Inflammatory macrophage treated with lipopolysaccharide for 1 hour (primary cell): ENCODE measurements around the gene GBX2.

Source experiments
- DNase-seq, 2 donors: peaks; one replicate each; pipeline ENCODE4 v3.0.0-alpha.2; 2020 to 2022

Gene GBX2

GRCh38 chr2:236168110-236169080 lies at the start of gene GBX2:
Gene GBX2 (minus strand): TSS chr2:236168386. CDS start chr2:236167971, 415 bp downstream.
- DNase-seq = no peak

DNA sequence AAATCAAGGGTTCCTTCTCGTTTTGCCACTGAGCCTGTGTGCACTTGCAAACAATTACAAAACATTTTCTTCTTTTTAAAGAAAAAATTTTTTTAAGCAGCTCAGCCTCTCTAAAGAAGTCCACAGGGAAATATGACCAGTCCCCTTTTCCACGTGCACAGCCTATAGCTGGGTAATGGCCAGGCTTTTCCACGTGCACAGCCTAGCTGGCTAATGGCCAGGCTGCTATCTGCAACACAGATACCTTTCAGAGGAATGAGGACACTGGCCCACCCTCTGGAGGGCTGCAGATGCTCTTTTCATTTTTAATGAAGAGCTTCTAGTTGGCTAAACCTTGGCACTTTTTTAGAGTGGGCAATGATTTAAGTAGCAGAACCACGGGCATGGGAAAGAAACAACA lies 49.7 kb upstream of the GBX2 start:
- no peak for DNase-seq

GRCh38 chr2:236216711-236217110 lies 48.5 kb upstream of the GBX2 start:
- DNase-seq = no peak

GRCh38 chr2:236215761-236216333 lies 47.7 kb upstream of the GBX2 start:
- no peak for DNase-seq

- DNase-seq = no peak
These were observed 47.0 kb upstream of the GBX2 start for GRCh38 chr2:236215196-236215595.

DNA sequence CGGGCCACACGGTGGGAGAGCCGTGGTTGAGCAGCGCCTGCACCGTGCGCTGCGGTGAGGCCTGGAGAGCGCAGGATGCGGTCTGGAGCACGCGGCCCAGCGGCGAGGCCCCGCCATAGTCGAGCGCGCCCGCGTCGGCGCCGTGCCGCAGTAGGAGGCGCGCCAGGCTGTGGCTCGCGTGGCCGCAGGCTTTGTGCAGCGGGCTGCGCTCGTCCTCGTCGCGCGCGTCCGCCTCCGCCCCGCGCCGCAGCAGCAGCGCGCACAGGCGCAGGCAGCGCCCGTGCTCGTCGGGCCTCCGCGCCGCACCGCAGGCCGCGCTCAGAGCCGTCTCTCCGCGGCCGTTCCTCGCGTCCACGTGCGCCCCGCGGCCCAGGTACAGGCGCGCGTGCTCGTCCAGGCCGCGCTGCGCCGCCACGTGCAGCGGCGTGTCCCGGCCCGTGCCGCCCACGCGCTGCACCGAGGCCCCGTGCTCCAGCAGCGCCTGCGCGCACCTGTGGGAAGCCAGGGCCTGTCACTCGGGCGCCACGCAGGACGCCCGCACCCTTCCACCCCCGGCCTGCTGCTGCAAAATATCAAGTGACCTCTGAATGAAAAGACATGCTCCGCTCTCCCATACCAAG lies 46.3 kb upstream of the GBX2 start:
- no peak for DNase-seq

GRCh38 chr2:236211296-236211695 lies 43.1 kb upstream of the GBX2 start:
- no peak for DNase-seq

DNA sequence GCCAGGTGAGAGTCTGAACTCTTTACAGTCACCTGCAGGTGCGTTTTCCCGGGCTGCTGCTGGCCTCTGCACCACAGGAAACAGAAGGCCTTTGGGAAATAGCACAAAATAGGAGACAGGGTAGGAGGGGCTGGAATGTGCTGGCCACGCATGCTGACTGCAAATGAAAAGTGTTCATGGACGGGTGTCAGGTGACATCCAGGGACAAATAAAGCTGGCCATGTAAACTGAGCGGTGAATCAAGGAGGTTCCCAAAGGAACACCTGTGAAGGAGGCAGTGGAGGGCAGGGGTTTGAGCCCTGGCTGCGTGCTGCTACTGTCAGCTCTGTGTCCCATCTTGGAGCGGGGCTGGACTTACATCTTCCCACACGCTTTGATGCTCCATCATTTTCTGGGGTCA lies 42.4 kb upstream of the GBX2 start:
- DNase-seq = no peak

- DNase-seq = no peak
These were observed 41.8 kb upstream of the GBX2 start for GRCh38 chr2:236209996-236210395.

DNA sequence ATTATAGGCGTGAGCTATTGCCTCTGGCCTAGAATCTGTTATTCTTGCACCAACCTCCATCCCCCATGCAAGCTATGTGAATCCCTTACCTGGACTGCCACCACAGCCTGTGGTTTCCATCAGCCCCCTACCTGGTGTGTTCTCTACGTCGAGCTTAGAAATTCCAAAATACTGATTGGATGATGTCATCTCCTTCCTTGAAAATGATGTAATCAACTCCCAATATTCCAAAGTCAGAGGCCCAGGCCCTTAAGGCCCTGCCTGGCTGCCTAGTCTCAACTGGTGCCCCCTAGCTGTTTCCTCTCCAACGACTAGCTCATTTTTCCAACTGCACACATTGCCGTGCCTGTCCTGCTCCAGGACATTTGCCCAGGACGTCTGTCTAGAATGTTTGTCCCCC lies 41.3 kb upstream of the GBX2 start:
- DNase-seq = no peak

- no peak for DNase-seq
These were observed 40.1 kb upstream of the GBX2 start for GRCh38 chr2:236208019-236208926.

DNA sequence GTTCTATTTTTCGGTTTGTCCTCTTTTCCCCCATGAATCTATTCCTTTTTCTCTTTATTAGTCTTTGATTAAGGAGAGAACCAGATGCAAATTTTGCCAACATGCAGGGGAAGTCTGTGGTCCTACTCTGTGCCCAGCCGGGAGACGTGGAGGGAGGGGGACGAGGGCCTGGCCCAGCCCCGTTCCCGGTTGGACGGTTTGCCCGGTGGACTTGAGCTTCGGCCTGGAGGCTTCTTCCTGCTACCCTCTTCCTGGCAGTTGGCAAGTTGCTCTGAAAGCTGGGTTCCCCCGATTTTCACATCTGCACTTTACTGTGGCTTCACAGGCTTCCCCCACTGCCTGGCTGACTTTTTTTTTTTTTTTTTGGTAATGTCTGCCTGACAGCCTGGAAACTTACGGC lies 39.3 kb upstream of the GBX2 start:
- no peak for DNase-seq

DNA sequence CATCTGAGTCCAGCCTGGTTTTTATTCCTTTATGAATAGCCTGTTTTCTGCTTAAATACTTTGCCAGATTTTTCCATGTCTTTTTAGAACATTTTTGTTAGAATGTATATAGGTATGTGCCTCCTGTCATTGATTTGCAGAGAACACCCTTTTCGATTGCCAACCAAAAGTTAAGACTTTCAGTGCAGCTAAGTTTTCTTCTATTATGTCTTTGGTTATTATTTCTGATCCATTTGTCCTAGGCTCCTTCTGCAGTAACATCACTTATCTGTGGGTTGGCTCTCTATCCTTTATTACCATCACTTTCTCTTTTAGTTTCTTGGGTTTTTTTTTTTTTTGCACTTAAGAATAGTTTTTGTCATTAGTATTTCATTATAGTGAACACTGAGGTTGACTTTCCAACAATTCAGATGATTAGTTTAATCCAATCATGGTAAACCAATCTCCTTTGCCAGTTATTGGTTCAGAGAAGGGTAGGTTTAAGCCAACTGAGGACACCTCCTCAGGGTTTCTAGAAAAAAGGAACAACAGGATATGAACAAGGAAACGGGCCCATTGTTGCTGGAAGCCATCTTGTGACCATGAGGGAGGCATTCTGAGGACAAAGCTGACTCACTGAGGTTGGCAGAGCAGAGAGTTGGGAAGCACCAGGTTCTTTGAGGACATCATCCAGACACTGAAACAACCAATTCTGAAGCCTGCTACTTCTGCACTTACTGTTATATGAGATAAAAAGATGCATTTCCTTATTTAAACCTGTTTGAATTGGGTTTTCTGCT lies 37.9 kb upstream of the GBX2 start:
- DNase-seq = no peak

GRCh38 chr2:236204953-236205352 lies 36.8 kb upstream of the GBX2 start:
- no peak for DNase-seq

GRCh38 chr2:236200378-236200777 lies 32.2 kb upstream of the GBX2 start:
- DNase-seq = no peak

DNA sequence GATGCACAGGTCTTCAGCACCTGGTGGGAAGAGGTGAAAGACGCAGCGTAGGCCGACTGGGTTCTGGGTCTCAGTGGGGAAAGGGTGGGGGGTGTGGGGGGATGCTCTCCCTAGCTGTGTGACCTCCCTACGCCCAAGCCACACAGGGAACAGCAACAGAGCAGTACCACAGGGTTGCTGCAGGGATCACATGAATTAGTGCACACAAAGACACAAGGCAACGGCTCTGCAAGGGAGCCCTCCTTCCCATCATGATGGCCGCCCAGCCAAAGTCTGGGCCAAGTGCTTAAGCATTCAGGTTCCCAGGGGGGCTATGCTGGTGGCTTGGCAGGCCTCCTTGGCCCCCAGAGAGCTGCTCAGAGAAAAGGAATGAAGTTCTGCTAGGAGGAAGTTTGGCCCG lies 28.2 kb upstream of the GBX2 start:
- DNase-seq = no peak

- no peak for DNase-seq
These were observed 27.5 kb upstream of the GBX2 start for GRCh38 chr2:236195726-236196125.

DNA sequence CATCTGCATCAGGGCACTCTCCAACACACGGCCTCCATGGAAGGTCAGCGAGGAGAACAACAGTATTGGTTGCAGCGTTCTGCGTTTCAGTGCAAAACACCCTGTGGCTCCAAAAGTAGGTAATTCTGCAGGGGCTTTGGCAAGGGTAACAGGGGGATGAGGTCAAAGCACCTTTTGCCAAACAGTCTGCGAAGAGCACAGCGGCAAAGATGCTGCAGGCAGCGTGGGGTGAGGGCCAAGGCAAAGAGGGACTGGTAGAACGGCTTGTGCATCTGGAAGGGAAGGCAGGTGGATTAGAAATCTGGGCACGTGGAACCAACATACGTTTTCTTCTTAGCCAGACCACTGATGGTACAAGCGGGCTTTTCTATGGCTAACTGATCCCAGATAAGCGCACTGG lies 26.6 kb upstream of the GBX2 start:
- no peak for DNase-seq

DNA sequence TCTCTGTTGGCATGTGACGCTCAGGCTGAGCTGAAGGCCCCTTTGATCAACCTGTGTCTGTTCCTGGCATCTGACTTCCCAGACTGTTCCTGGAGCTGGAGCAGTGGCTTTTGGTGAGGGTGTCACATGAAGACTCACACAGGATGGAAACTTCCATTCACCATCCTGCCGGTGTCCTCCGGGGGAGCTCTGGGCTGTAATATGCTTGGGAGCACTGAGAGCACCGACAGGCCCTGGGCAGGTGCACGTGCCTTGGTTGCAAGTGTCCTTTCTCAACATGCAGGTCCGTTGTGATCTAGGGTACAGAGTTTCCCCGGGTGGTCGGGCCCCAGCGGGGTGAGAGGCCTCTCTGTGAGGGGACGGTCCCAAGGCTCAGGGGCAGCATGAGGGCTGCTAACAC lies 24.8 kb upstream of the GBX2 start:
- DNase-seq = no peak

- DNase-seq = no peak
These were observed 22.5 kb upstream of the GBX2 start for GRCh38 chr2:236190674-236191073.

GRCh38 chr2:236184701-236185100 lies 16.5 kb upstream of the GBX2 start:
- no peak for DNase-seq

DNA sequence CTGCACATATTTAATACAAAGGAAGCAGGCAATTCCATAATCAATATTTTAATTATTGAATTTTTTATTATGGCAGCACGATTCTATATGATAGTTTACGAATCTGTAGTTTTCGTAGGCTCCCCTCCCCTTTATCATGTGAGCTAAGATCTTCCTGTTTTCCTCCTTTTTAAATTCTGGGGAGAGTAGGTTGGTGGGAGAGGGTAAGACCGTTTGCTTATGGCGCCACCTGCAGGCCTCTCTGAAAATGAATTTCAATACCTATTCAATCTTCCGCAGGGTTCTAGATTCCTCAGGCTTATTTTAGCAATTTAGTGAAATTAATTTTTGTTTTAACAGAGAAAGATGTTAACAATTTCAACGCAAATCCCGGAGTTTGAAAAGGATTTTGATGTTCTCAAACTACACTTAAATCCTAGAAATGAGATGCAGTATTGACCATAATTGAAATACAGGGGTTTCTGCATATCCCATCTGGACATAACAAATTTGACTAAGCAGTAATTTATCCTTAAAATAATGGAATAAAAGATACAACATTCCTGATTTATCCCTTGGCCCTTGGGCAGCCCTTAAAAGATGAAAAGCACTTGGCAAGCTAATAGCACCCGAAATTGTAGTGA lies 12.8 kb upstream of the GBX2 start:
- peak; percentile 30 to 63 for DNase-seq
